Colonic mucosa (tissue), 4 donors: ENCODE measurements around the gene TMEM254. TPM values are rescaled to one million over a fixed set of nuclear protein-coding genes. Genes with fewer than 3 reads are reported as not detected.
"Not testable (repeated sequence)": the region's sequence is repeated elsewhere in the genome, so short reads cannot be mapped to it uniquely, and the experiment has no call there.

Experiments used
- DNase-seq: peaks from one replicate; pipeline ENCODE4 v3.0.0-alpha.2; 2020
- H3K27ac ChIP-seq: fragments of 200-600 bp; one replicate; pipeline ENCODE4 v1.8.0; 2021
- H3K27me3 ChIP-seq: fragments of 200-600 bp; one replicate; pipeline ENCODE4 v1.8.0; 2021
- H3K36me3 ChIP-seq: fragments of 200-600 bp; one replicate; pipeline ENCODE4 v1.8.0; 2021
- H3K4me1 ChIP-seq: fragments of 200-600 bp; one replicate; pipeline ENCODE4 v1.8.0; 2021; ENCODE audit warnings: mild to moderate bottlenecking
- H3K4me3 ChIP-seq: fragments of 200-600 bp; one replicate; pipeline ENCODE4 v1.8.0; 2021
- H3K9ac ChIP-seq, 2 donors: one replicate each; pipeline ENCODE4 v1.7.0; 2013; ENCODE audit warnings: control low read depth in 2 of 2, low read depth in 2 of 2, low read length in 2 of 2
- H3K9me3 ChIP-seq: fragments of 200-600 bp; one replicate; pipeline ENCODE4 v1.8.0; 2021
- intact Hi-C: fragments of 100-400 bp; cut with DNase I; formaldehyde crosslinking; loops from one replicate; pipeline ENCODE4 v1.14.1; 2022
- total RNA-seq, 2 donors: library from RNA; stranded (reverse); fragmentation: NEBNext Ultra II Directional in 1 of 2; extraction: Animal tissue kit (Norgen Biotek cat#: 25700) in 1 of 2; gene quantifications; one replicate each; pipeline ENCODE4 v1.2.1, GENCODE V29; 2021
- TF ChIP-seq, protein P1 (sequence below): fragments of 200-600 bp; IDR thresholded peaks from one replicate; pipeline ENCODE4 v1.8.0; 2022; ENCODE audit warnings: antibody characterized with exemption, mild to moderate bottlenecking
- donor health status: healthy.
- donor health status: DM: no; HTN: no; CAD: no.
- donor health status: DM: no; HTN: no; CAD: no.

Gene TMEM254
- total RNA-seq, 2 donors from 2014 or later: 15.7 to 32.0 TPM

DNA sequence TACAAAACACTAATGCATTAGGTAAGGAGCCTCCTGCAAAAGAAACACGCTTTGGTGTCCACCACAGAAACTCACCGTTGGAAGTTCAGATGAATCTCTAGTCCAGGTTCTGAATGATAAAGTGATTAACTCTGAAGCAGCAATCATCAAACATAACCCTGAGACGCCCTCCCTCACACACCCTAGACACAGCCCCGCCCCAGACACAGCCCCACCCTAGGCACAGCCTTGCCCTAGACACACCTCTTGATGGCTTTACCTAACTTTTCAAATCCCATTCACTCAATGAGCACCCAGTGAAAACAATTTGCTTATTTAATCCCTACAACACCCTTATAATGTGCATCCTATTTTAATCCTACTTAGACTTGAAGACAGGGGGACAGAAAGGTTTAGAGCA, 21.3 kb upstream of the TMEM254 start:
- Histone ChIP-seq H3K27ac (no peak overlapping the region), H3K9me3 (no peaks in the 10 kb centered on the region), H3K9ac (no peak overlapping the region), H3K4me3 (no peak overlapping the region), H3K4me1 (no peaks in the 10 kb centered on the region), H3K36me3 (no peaks in the 10 kb centered on the region), H3K27me3 (no peaks in the 10 kb centered on the region)
- intact Hi-C loops: loop anchor here (5.0 kb wide), 1 partner anchor 70 kb away; no protein-coding TSS in a partner anchor
- TF ChIP-seq, protein P1, sequence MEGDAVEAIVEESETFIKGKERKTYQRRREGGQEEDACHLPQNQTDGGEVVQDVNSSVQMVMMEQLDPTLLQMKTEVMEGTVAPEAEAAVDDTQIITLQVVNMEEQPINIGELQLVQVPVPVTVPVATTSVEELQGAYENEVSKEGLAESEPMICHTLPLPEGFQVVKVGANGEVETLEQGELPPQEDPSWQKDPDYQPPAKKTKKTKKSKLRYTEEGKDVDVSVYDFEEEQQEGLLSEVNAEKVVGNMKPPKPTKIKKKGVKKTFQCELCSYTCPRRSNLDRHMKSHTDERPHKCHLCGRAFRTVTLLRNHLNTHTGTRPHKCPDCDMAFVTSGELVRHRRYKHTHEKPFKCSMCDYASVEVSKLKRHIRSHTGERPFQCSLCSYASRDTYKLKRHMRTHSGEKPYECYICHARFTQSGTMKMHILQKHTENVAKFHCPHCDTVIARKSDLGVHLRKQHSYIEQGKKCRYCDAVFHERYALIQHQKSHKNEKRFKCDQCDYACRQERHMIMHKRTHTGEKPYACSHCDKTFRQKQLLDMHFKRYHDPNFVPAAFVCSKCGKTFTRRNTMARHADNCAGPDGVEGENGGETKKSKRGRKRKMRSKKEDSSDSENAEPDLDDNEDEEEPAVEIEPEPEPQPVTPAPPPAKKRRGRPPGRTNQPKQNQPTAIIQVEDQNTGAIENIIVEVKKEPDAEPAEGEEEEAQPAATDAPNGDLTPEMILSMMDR: no peak
- DNase-seq: peak; percentile 49

GRCh38 chr10:80064120-80064886, 14.2 kb upstream of the TMEM254 start:
- H3K9ac ChIP-seq: no peak overlapping the region
- no peaks in the 10 kb centered on the region for H3K4me1 ChIP-seq
- DNase-seq: no peak
- no peak overlapping the region for H3K4me3 ChIP-seq
- H3K27me3 ChIP-seq: no peaks in the 10 kb centered on the region
- no peaks in the 10 kb centered on the region for H3K9me3 ChIP-seq
- intact Hi-C loops: no loop called here
- H3K36me3 ChIP-seq: no peaks in the 10 kb centered on the region
- H3K27ac ChIP-seq: no peak overlapping the region
- TF ChIP-seq, protein P1: no peak

DNA sequence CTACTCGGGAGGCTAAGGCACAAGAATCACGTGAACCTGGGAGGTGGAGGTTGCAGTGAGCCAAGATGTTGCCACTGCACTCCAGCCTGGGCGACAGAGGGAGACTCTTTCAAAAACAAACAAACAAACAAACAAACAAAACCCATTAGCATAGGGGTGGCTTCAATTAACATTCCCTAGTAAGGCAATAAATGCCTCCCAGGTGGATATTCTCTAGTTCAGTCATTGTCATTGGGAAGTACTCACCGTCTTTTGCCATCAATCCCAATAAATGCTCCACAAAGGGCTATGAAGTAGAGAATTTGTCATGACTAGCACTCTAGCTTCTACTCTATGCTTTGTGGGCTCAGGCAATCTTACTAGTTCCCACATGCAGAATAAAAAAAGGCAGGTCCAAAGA, 11.7 kb upstream of the TMEM254 start:
- Histone ChIP-seq H3K4me1 (no peaks in the 10 kb centered on the region), H3K36me3 (no peaks in the 10 kb centered on the region), H3K9me3 (no peaks in the 10 kb centered on the region), H3K27me3 (no peaks in the 10 kb centered on the region), H3K9ac (no peak overlapping the region), H3K27ac (no peak overlapping the region), H3K4me3 (no peak overlapping the region)
- DNase-seq: no peak
- intact Hi-C loops: no loop called here
- TF ChIP-seq, protein P1: no peak

GRCh38 chr10:80067821-80068220, 10.6 kb upstream of the TMEM254 start:
- H3K4me3 ChIP-seq, DNase-seq, H3K9me3 ChIP-seq, H3K36me3 ChIP-seq, H3K27ac ChIP-seq, H3K27me3 ChIP-seq, intact Hi-C loops, H3K4me1 ChIP-seq, H3K9ac ChIP-seq: not testable (repeated sequence)

DNA sequence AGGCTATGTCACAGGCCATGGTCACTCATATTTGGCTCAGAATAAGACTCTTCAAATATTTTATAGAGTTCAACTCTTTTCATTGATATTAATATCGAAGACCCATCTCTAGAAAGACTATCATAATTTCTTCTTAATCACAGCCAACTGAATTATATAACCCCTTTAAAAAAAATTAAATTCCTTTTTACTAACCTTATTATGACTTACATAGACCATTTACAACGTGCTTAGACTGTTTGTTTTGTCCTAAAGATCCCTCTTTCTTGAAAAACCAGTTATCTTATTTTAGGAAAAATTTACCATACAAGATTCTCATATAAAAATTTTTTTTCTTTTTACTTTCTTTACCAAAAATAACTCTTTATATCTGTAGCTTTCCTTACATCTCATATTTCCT, 10.2 kb upstream of the TMEM254 start:
- no peak overlapping the region for H3K4me3 ChIP-seq
- DNase-seq: no peak
- no peaks in the 10 kb centered on the region for H3K9me3 ChIP-seq
- TF ChIP-seq, protein P1: no peak
- no peak overlapping the region for H3K27ac ChIP-seq
- no peaks in the 10 kb centered on the region for H3K36me3 ChIP-seq
- H3K4me1 ChIP-seq: no peaks in the 10 kb centered on the region
- no peaks in the 10 kb centered on the region for H3K27me3 ChIP-seq
- intact Hi-C loops: no loop called here
- H3K9ac ChIP-seq: no peak overlapping the region

DNA sequence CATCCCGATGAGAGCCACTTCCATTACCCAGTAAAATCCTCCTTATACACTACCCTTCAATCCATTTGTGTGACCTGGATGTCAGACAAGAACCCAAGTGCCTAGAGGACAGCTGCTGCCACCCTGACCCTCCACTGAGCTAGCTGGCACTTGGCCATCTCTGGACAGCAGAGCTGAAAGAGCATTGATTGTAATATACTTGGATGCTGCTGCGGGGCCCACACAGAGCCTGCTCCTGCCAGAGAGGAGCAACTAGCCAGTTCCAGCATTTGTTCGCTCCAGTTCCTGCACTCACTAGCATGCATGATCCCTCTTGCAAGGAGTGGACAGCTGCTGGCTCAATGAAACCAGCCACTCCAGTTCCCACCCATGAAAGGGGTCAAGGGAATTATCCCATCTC, 8.4 kb upstream of the TMEM254 start:
- H3K27ac ChIP-seq: no peak overlapping the region
- TF ChIP-seq, protein P1: no peak
- no peaks in the 10 kb centered on the region for H3K4me1 ChIP-seq
- intact Hi-C loops: no loop called here
- H3K4me3 ChIP-seq: no peak overlapping the region
- H3K9me3 ChIP-seq: no peaks in the 10 kb centered on the region
- H3K36me3 ChIP-seq: no peaks in the 10 kb centered on the region
- no peaks in the 10 kb centered on the region for H3K27me3 ChIP-seq
- H3K9ac ChIP-seq: no peak overlapping the region
- no peak for DNase-seq
